ENCODE results near the gene RREB1.

Gene RREB1

GRCh38 chr6:7282097-7282906 lies 174.5 kb downstream of the RREB1 start:
- TF ChIP-seq CTCF (IDR thresholded peaks at IDR 0.05; ENCODE audit: low read depth, low read length, missing control alignments) = no peak
- no peak overlapping the region for H3K27ac ChIP-seq
- no peak for DNase-seq

DNA sequence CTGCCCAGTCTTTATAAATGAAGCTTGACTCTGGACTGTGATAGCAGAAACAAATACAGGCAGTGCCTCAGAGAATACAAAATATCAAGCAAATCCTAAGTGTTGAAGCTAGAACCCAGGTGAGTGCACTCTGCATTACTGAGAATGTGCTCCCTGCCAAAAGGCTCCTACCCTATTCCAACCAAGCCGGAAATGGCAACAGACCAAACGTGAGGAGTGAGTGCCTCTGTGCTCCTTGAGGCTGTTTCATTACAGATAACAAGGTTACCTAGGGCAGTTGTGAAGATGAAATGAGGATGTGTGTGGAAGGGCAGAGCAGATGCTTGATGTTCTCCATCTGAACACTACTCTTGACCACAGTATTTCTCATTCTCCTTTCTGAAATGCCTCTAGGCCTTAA lies 175.9 kb downstream of the RREB1 start:
- no peaks in the 10 kb centered on the region for H3K27me3 ChIP-seq (replicated peaks)
- in situ Hi-C loops (cut with HindIII; ENCODE audit: low pct_ligation_motif_present, low sequenced_read_pairs) = loop anchor here (25.0 kb wide), 1 partner anchor 329 kb away; no protein-coding TSS in a partner anchor
- no peak overlapping the region for H3K4me3 ChIP-seq (ENCODE audit: low read depth, low read length)
- DNase-seq = no peak
- no peak for TF ChIP-seq CTCF (IDR thresholded peaks at IDR 0.05; ENCODE audit: low read depth, low read length, missing control alignments)
- H3K36me3 ChIP-seq (replicated peaks) = peaks cover 32% of the 10 kb centered on the region
- no peak overlapping the region for H3K27ac ChIP-seq

More at GRCh38 chr6:7282097-7282906, 174.5 kb downstream of the RREB1 start:
- in situ Hi-C loops (cut with HindIII; ENCODE audit: low pct_ligation_motif_present, low sequenced_read_pairs) = loop anchor here (25.0 kb wide), 1 partner anchor 330 kb away; no protein-coding TSS in a partner anchor
- no peaks in the 10 kb centered on the region for H3K27me3 ChIP-seq (replicated peaks)
- H3K36me3 ChIP-seq (replicated peaks) = peaks cover 18% of the 10 kb centered on the region
- no peak overlapping the region for H3K4me3 ChIP-seq (ENCODE audit: low read depth, low read length)

GRCh38 chr6:7285416-7285815 lies 177.7 kb downstream of the RREB1 start:
- peaks cover 46% of the 10 kb centered on the region for H3K36me3 ChIP-seq (replicated peaks)
- DNase-seq = no peak
- H3K4me3 ChIP-seq (ENCODE audit: low read depth, low read length) = no peak overlapping the region
- no peak for TF ChIP-seq CTCF (IDR thresholded peaks at IDR 0.05; ENCODE audit: low read depth, low read length, missing control alignments)
- in situ Hi-C loops (cut with HindIII; ENCODE audit: low pct_ligation_motif_present, low sequenced_read_pairs) = loop anchor here (25.0 kb wide), 1 partner anchor 327 kb away; no protein-coding TSS in a partner anchor
- no peak overlapping the region for H3K27ac ChIP-seq
- H3K27me3 ChIP-seq (replicated peaks) = no peaks in the 10 kb centered on the region

DNA sequence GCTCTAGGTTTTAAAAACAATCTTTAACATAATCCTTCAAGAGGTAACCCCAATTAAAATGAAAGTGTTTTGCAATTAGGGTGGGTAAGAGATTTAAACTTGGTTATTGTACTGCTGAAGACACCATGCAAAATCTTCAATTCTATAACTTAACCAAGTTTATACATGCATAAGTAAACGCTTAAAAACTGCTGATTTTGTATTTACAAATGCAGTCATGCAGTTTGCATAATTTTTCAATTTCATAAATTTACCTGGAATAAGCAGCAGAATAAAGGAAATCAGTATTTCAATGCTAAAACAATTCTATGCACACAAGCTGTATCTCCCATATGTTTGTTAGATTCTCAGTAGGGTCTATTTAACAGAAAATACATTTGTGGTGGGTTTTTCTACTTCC lies 182.3 kb downstream of the RREB1 start:
- H3K27me3 ChIP-seq (replicated peaks) = no peaks in the 10 kb centered on the region
- TF ChIP-seq CTCF (IDR thresholded peaks at IDR 0.05; ENCODE audit: low read depth, low read length, missing control alignments) = no peak
- no peak overlapping the region for H3K4me3 ChIP-seq (ENCODE audit: low read depth, low read length)
- no peak for DNase-seq
- peaks cover 62% of the 10 kb centered on the region for H3K36me3 ChIP-seq (replicated peaks)
- in situ Hi-C loops (cut with HindIII; ENCODE audit: low pct_ligation_motif_present, low sequenced_read_pairs) = loop anchor here (25.0 kb wide), 1 partner anchor 322 kb away; no protein-coding TSS in a partner anchor
- H3K27ac ChIP-seq = no peak overlapping the region

DNA sequence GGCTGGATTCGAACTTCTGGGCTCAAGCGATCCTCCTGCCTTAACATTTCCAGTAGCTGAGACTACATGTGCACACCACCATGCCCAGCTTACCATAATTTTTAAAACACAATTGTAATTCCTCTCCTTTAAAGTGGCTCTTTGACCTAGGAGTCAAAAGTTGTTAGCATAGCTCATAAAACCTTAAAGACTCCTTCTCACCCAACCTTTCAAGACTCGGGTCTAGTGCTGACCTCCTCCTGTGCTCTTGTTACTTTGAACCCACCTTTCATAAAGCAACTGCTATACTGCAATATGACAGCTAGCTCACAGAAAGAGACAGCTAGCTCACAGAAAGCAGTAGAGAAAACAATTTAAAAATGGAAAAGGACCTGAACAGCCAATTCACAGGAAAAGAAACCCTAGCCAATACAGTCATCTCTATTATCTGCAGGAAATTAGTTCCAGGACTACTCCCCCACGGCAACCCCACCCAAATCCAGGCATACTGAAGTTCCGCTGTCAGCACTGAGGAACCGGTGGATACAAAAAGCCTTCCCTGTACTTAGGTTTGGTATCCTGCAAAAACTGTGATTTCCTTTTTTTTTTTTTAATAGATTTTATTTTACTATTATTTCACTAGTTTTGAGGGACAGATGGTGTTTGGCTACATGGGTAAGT lies 185.0 kb downstream of the RREB1 start:
- Histone ChIP-seq H3K27me3 (replicated peaks) (no peaks in the 10 kb centered on the region), H3K36me3 (replicated peaks) (peaks cover 62% of the 10 kb centered on the region), H3K4me3 (ENCODE audit: low read depth, low read length) (no peak overlapping the region), H3K27ac (no peak overlapping the region)
- in situ Hi-C loops (cut with HindIII; ENCODE audit: low pct_ligation_motif_present, low sequenced_read_pairs) = loop anchor here (25.0 kb wide), 1 partner anchor 320 kb away; no protein-coding TSS in a partner anchor
- no peak for TF ChIP-seq CTCF (IDR thresholded peaks at IDR 0.05; ENCODE audit: low read depth, low read length, missing control alignments)
- no peak for DNase-seq
